Smooth muscle cell (in vitro differentiated cells): ENCODE results near the gene FOXQ1. TPM values are rescaled to one million over a fixed set of nuclear protein-coding genes. Genes with fewer than 3 reads are reported as not detected.

Source experiments
- DNase-seq: peaks from one replicate; lab custom pipeline; 2025; ENCODE audit not compliant: unreplicated experiment; lab: John Stamatoyannopoulos, UW
- H2AFZ ChIP-seq: fragments of 200-600 bp; sonication (generic); 2 replicates; pipeline ENCODE4 v1.6.0; 2016; ENCODE audit warnings: antibody characterized with exemption, low read depth, mild to moderate bottlenecking
- H3F3A ChIP-seq: fragments of 200-600 bp; sonication (generic); 2 replicates; pipeline ENCODE4 v1.6.0; 2017; ENCODE audit warnings: antibody characterized with exemption, low read depth
- H3K27ac ChIP-seq: fragments of 200-600 bp; sonication (generic); 2 replicates; pipeline ENCODE4 v1.5.1; 2016; ENCODE audit warnings: low read depth, mild to moderate bottlenecking
- H3K27me3 ChIP-seq: fragments of 200-600 bp; sonication (generic); 2 replicates; pipeline ENCODE4 v1.6.1; 2016; ENCODE audit warnings: low read depth, mild to moderate bottlenecking
- H3K36me3 ChIP-seq: fragments of 200-600 bp; sonication (generic); 2 replicates; pipeline ENCODE4 v1.5.1; 2016; ENCODE audit warnings: low read depth
- H3K4me1 ChIP-seq: fragments of 200-600 bp; sonication (generic); 2 replicates; pipeline ENCODE4 v1.5.1; 2016; ENCODE audit warnings: low read depth
- H3K4me2 ChIP-seq: fragments of 200-600 bp; sonication (generic); 2 replicates; pipeline ENCODE4 v1.6.0; 2016; ENCODE audit warnings: mild to moderate bottlenecking
- H3K4me3 ChIP-seq: fragments of 200-600 bp; sonication (generic); 2 replicates; pipeline ENCODE4 v1.5.1; 2016; ENCODE audit warnings: mild to moderate bottlenecking
- H3K79me2 ChIP-seq: fragments of 200-600 bp; sonication (generic); 2 replicates; pipeline ENCODE4 v1.6.0; 2016; ENCODE audit warnings: low read depth, mild to moderate bottlenecking
- H3K9ac ChIP-seq: fragments of 200-600 bp; sonication (generic); 2 replicates; pipeline ENCODE4 v1.6.0; 2016; ENCODE audit warnings: low read depth
- H3K9me3 ChIP-seq: fragments of 200-600 bp; sonication (generic); replicated peaks from 2 replicates; pipeline ENCODE4 v1.5.1; 2016; ENCODE audit warnings: low read depth
- H4K20me1 ChIP-seq: fragments of 200-600 bp; sonication (generic); 2 replicates; pipeline ENCODE4 v1.6.0; 2016; ENCODE audit warnings: low read depth
- CTCF ChIP-seq: fragments of 200-600 bp; sonication (generic); IDR thresholded peaks from 2 replicates; pipeline ENCODE4 v1.5.1; 2017; ENCODE audit warnings: borderline replicate concordance, mild to moderate bottlenecking, antibody characterized with exemption; ENCODE audit not compliant: insufficient read depth, poor library complexity, severe bottlenecking
- WGBS: methylation state at CpG from one replicate; pipeline ENCODE4 v1.1.7; 2016; ENCODE audit warnings: low lambda C conversion rate; 5-methylcytosine and 5-hydroxymethylcytosine counted together
- polyA plus RNA-seq: library from polyadenylated mRNA; unstranded; fragments of >200 nt; fragmentation: Nextera tagmentation; extraction: Ambion mirVana; gene quantifications from 2 replicates; pipeline ENCODE4 v1.2.1, GENCODE V29; 2016
- total RNA-seq: library from RNA; depleted of rRNA; stranded (reverse); fragments of >200 nt; gene quantifications from 2 replicates; pipeline ENCODE4 v1.2.3, GENCODE V29; 2014

The FOXQ1 gene
- total and polyA plus RNA-seq, 2 experiments from 2014 or later = 6.6 to 10.0 TPM

DNA sequence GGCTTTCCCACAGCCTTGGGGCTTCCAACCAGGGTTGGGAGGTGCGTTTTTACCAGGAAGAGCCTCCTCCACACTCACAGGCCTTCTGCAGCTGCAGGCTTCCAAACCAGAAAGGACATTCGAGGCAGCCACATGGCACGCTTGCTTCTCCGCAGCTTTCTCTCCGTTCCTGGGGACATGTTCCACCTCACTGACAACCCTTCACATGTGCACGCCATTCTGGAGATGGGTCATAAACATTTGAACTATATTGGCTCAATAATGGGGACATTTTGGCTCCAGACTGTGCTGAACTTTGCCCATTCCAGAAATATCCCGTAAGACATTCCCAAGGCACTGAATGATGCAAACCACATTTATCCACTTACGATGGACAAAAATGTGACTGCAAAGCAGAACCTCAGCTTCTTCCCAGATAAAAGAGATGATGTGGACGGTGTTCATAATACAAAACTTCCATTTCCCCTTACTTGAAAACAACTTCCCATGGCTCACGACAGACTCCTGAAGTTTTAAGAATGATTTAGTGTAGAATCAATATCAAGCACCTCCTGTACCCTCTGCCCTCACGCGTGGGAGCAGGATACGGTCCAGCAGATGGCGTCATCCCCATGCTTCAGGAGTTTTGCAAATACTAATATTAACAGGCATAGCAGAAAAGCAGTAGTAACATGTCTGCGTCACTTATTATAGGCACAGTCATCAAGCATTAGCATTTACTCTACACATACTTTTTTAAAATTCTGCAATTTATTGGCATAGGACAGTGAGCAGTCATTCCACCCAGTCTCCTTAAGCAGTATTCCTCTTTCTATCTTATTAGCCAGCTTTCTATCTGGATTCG lies 52.1 kb downstream of the FOXQ1 start:
- no peak overlapping the region for H3K4me3 ChIP-seq
- no peaks in the 10 kb centered on the region for H3K36me3 ChIP-seq
- peak overlapping the region; percentile 37 for H3K27ac ChIP-seq
- no peak overlapping the region for H3K9ac ChIP-seq
- 60% methylated on average over 16 of the region's 16 CpGs for WGBS
- H3K27me3 ChIP-seq = no peaks in the 10 kb centered on the region
- peak; percentile 30 for TF ChIP-seq CTCF
- H3K9me3 ChIP-seq = no peaks in the 10 kb centered on the region
- H3K4me1 ChIP-seq = peaks cover 16% of the 10 kb centered on the region
- H2AFZ ChIP-seq = no peak overlapping the region
- DNase-seq = no peak
- H3K4me2 ChIP-seq = peak overlapping the region; percentile 15
- H4K20me1 ChIP-seq = no peaks in the 10 kb centered on the region
- H3F3A ChIP-seq = no peaks in the 10 kb centered on the region
- no peaks in the 10 kb centered on the region for H3K79me2 ChIP-seq

Other genes starting within 250 kb of the FOXQ1 start
- 1.8 and 3.5 TPM in 2 replicates for gene FOXF2, start 77.5 kb downstream of the FOXQ1 start, total RNA-seq
- 4.5 and 4.8 TPM in 2 replicates for gene FOXF2, start 77.5 kb downstream of the FOXQ1 start, polyA plus RNA-seq